Mesenchymal stem cell (in vitro differentiated cells and primary cell): ENCODE results near the gene QSOX2.

ENCODE experiments used
- DNase-seq: peaks from one replicate; pipeline ENCODE4 v3.0.0-alpha.2; 2013
- H2AFZ ChIP-seq: one replicate; pipeline ENCODE4 v1.6.1; 2013; ENCODE audit warnings: low read depth, mild to moderate bottlenecking, control low read depth, inconsistent platforms, low read length, moderate library complexity
- H2AK5ac ChIP-seq: 2 replicates; pipeline ENCODE4 v1.6.1; 2013; ENCODE audit warnings: low read length, moderate library complexity, mild to moderate bottlenecking, inconsistent platforms; ENCODE audit not compliant: severe bottlenecking
- H2BK120ac ChIP-seq: one replicate; pipeline ENCODE4 v1.6.1; 2013; ENCODE audit warnings: low read depth, mild to moderate bottlenecking, inconsistent platforms, low read length, moderate library complexity
- H2BK12ac ChIP-seq, 2 experiments: one replicate each; pipeline ENCODE4 v1.6.1; 2013; ENCODE audit warnings: inconsistent platforms in 2 of 2, low read length in 2 of 2, mild to moderate bottlenecking in 2 of 2, moderate library complexity in 2 of 2, control low read depth in 1 of 2
- H2BK15ac ChIP-seq: one replicate; pipeline ENCODE4 v1.6.1; 2013; ENCODE audit warnings: mild to moderate bottlenecking, low read depth, inconsistent platforms; ENCODE audit not compliant: poor library complexity, severe bottlenecking
- H2BK5ac ChIP-seq: 2 replicates; pipeline ENCODE4 v1.6.1; 2013; ENCODE audit warnings: low read depth, mild to moderate bottlenecking, low read length, control low read depth, inconsistent platforms; ENCODE audit not compliant: poor library complexity, severe bottlenecking
- H3K14ac ChIP-seq, 2 experiments: one replicate each; pipeline ENCODE4 v1.6.1; 2013; ENCODE audit warnings: inconsistent platforms in 2 of 2, low read length in 2 of 2, control low read depth in 1 of 2, mild to moderate bottlenecking in 1 of 2, moderate library complexity in 1 of 2
- H3K18ac ChIP-seq, 2 experiments: one replicate each; pipeline ENCODE4 v1.6.1; 2013; ENCODE audit warnings: inconsistent platforms in 2 of 2, low read length in 2 of 2, control low read depth in 1 of 2, low read depth in 1 of 2, mild to moderate bottlenecking in 1 of 2
- H3K23ac ChIP-seq, 2 experiments: one replicate each; pipeline ENCODE4 v1.6.1; 2013; ENCODE audit warnings: inconsistent platforms in 2 of 2, low read length in 2 of 2, mild to moderate bottlenecking in 2 of 2, moderate library complexity in 2 of 2, control low read depth in 1 of 2
- H3K27ac ChIP-seq: 2 replicates; pipeline ENCODE4 v1.5.1; 2013; ENCODE audit warnings: mild to moderate bottlenecking, moderate library complexity, low read length, control low read depth, inconsistent platforms; ENCODE audit not compliant: poor library complexity, severe bottlenecking
- H3K27me3 ChIP-seq, 2 experiments: 2 replicates each; pipeline versions ENCODE4 v1.6.1 to v1.7.0; 2013; ENCODE audit warnings: low read length in 2 of 2, mild to moderate bottlenecking in 2 of 2, moderate library complexity in 2 of 2, control low read depth in 1 of 2, inconsistent platforms in 1 of 2; ENCODE audit not compliant: control insufficient read depth in 1 of 2, insufficient read depth in 1 of 2
- H3K36me3 ChIP-seq, 2 experiments: 2 replicates each; pipeline versions ENCODE4 v1.6.1 to v1.7.0; 2013; ENCODE audit warnings: low read length in 2 of 2, control low read depth in 1 of 2, inconsistent platforms in 1 of 2, low read depth in 1 of 2, mild to moderate bottlenecking in 1 of 2; ENCODE audit not compliant: insufficient read depth in 2 of 2, control insufficient read depth in 1 of 2
- H3K4ac ChIP-seq, 2 experiments: one replicate each; pipeline ENCODE4 v1.6.1; 2013; ENCODE audit warnings: inconsistent platforms in 2 of 2, low read length in 2 of 2, mild to moderate bottlenecking in 2 of 2, moderate library complexity in 2 of 2, control low read depth in 1 of 2, low read depth in 1 of 2
- H3K4me1 ChIP-seq: 2 replicates; pipeline ENCODE4 v1.6.1; 2013; ENCODE audit warnings: low read depth, low read length, control low read depth; ENCODE audit not compliant: control insufficient read depth, insufficient read depth
- H3K4me2 ChIP-seq: 2 replicates; pipeline ENCODE4 v1.6.1; 2013; ENCODE audit warnings: low read length, mild to moderate bottlenecking, inconsistent platforms; ENCODE audit not compliant: poor library complexity, severe bottlenecking
- H3K4me3 ChIP-seq, 2 experiments: 2 replicates each; pipeline versions ENCODE4 v1.5.1 to v1.7.0; 2013; ENCODE audit warnings: low read length in 2 of 2, mild to moderate bottlenecking in 2 of 2, control low read depth in 1 of 2, low read depth in 1 of 2; ENCODE audit not compliant: insufficient read depth in 1 of 2
- H3K79me1 ChIP-seq: replicated peaks from 2 replicates; pipeline ENCODE4 v1.6.1; 2013; ENCODE audit warnings: mild to moderate bottlenecking, control low read depth, low read length, inconsistent platforms; ENCODE audit not compliant: poor library complexity, severe bottlenecking
- H3K9ac ChIP-seq: 2 replicates; pipeline ENCODE4 v1.7.0; 2013; ENCODE audit warnings: mild to moderate bottlenecking, low read length, moderate library complexity
- H3K9me3 ChIP-seq: 2 replicates; pipeline ENCODE4 v1.7.0; 2013; ENCODE audit warnings: mild to moderate bottlenecking, low read length; ENCODE audit not compliant: control insufficient read depth
- H4K8ac ChIP-seq: one replicate; pipeline ENCODE4 v1.6.1; 2013; ENCODE audit warnings: inconsistent platforms, mild to moderate bottlenecking, low read length, moderate library complexity
- H4K91ac ChIP-seq: one replicate; pipeline ENCODE4 v1.6.1; 2013; ENCODE audit warnings: mild to moderate bottlenecking, low read length, inconsistent platforms
- WGBS: methylation state at CpG from one replicate; pipeline ENCODE4 v1.1.7; 2013; ENCODE audit warnings: mixed read lengths; 5-methylcytosine and 5-hydroxymethylcytosine counted together

The QSOX2 gene

DNA sequence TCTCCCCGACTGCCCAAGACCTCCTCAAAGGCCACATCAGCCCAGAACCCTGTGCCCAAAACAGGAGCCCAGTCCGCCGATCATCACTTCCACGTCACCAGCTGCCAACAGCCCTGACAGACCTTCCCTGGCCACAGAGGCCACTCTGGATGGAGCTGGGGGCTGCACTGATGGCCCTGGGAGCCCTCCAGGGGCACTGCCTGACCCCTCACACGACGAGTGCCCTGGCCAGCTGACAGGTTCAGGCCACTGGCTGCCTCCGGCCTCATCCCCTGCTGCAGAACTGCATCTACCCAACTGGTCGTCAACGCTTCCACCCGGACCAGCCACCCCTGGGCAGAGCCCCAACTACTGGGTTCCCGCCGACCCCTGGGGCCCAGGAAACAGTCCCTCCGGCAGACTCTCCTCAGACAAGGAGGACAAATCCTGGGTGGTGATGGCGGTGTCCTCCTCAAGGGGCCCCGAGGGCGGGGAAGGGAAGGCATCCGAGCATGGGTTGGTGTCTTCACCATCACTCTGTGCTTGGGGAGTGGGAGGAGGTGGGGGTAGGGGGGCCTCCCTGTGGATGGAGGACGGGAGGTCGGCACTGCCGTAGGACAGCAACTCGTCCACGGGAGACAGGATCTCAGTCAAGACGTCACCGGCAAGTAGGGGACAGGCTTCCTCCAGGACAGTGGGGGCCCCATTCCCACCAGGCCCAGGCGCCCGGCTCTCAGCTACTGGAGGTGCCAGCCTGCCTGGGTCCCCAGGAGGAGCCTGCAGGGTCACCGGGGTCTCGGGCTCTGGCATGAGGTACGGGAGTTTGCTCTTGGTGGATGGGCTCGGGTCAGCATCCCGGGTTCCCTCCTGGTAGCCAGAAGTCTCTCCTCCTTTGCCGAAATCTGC, 7.9 kb upstream of the QSOX2 start:
- Histone ChIP-seq H2BK15ac (no peak overlapping the region), H3K23ac (no peak overlapping the region), H2BK12ac (no peak overlapping the region), H2BK120ac (no peak overlapping the region), H3K27me3 (peaks cover 10 to 53% of the 10 kb centered on the region in 2 experiments), H3K4me2 (no peak overlapping the region), H3K9ac (no peak overlapping the region), H3K36me3 (no peaks in the 10 kb centered on the region), H4K91ac (no peak overlapping the region), H2AFZ (no peak overlapping the region), H3K4me1 (peaks cover 13% of the 10 kb centered on the region), H2BK5ac (no peak overlapping the region), H3K18ac (no peak overlapping the region), H2AK5ac (no peak overlapping the region), H3K9me3 (no peaks in the 10 kb centered on the region), H4K8ac (no peak overlapping the region), H3K79me1 (no peaks in the 10 kb centered on the region), H3K14ac (no peak overlapping the region), H3K27ac (no peak overlapping the region), H3K4me3 (no peak overlapping the region), H3K4ac (no peak overlapping the region)
- no peak for DNase-seq
- 91% methylated on average over 32 of the region's 32 CpGs for WGBS

GRCh38 chr9:136252846-136253245, 7.2 kb upstream of the QSOX2 start:
- Histone ChIP-seq H3K18ac (no peak overlapping the region), H2BK120ac (no peak overlapping the region), H4K8ac (no peak overlapping the region), H2BK5ac (no peak overlapping the region), H3K27ac (no peak overlapping the region), H3K27me3 (peaks cover 10 to 54% of the 10 kb centered on the region in 2 experiments), H3K9ac (no peak overlapping the region), H3K4me3 (no peak overlapping the region), H3K4me1 (peaks cover 13% of the 10 kb centered on the region), H4K91ac (no peak overlapping the region), H2BK15ac (no peak overlapping the region), H2AK5ac (no peak overlapping the region), H3K4ac (no peak overlapping the region), H2BK12ac (no peak overlapping the region), H3K4me2 (no peak overlapping the region), H2AFZ (no peak overlapping the region), H3K23ac (no peak overlapping the region), H3K9me3 (no peaks in the 10 kb centered on the region), H3K36me3 (no peaks in the 10 kb centered on the region), H3K79me1 (no peaks in the 10 kb centered on the region), H3K14ac (no peak overlapping the region)
- WGBS = 85% methylated on average over 10 of the region's 10 CpGs
- no peak for DNase-seq

- no peak overlapping the region for H4K8ac ChIP-seq
- 95% methylated on average over 27 of the region's 29 CpGs for WGBS
These were observed 6.7 kb upstream of the QSOX2 start for GRCh38 chr9:136252281-136252680.

DNA sequence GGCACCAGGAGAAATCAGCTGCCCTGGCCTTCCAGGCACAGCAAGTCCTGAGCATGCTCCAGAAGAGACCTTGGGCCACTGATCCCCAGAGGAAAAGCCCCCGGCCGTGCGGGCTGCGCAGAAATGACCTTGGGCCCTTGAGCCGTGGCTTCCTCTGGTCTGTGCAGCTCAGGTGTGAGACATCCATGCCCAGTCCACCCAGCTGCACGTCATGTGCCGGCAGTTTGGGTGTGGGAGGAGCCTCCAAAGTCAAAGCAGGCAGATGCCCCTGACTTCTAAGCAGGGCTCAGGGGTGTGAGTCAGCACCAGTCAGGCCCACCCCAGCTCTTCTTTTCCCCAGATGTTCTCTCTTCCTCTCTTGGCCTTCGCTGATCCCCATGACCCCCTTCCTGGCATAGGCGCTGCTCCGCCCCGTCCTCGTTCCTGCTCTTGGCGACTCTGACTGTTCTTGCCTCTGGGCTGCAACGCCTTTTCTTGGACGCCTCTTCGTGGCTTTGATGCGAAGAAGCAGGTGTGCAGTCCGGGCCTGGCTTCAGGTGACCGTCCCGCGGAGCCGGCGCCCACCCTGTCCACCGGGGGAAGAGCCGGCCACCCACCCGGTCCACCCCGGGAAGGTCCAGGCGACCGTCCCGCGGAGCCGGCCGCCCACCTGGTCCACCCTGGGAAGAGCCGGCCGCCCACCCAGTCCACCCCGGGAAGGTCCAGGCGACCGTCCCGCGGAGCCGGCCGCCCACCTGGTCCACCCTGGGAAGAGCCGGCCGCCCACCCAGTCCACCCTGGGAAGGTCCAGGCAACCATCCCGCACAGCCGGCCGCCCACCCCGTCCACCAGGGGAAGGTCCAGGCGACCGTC, 5.9 kb upstream of the QSOX2 start:
- no peaks in the 10 kb centered on the region for H3K79me1 ChIP-seq
- WGBS = 92% methylated on average over 32 of the region's 50 CpGs

More at GRCh38 chr9:136252281-136252680, 6.7 kb upstream of the QSOX2 start:
- Histone ChIP-seq H3K27me3 (peaks cover 14 to 54% of the 10 kb centered on the region in 2 experiments), H3K9me3 (no peaks in the 10 kb centered on the region), H2BK120ac (no peak overlapping the region), H3K79me1 (no peaks in the 10 kb centered on the region), H3K4me1 (peaks cover 13% of the 10 kb centered on the region), H3K27ac (no peak overlapping the region), H4K91ac (no peak overlapping the region), H2AFZ (no peak overlapping the region), H3K18ac (no peak overlapping the region), H3K4me2 (no peak overlapping the region), H3K4ac (no peak overlapping the region), H3K14ac (no peak overlapping the region), H3K23ac (no peak overlapping the region), H3K36me3 (no peaks in the 10 kb centered on the region), H2BK12ac (no peak overlapping the region), H3K9ac (no peak overlapping the region), H2AK5ac (no peak overlapping the region), H3K4me3 (no peak overlapping the region), H2BK5ac (no peak overlapping the region), H2BK15ac (no peak overlapping the region)
- DNase-seq = no peak

More for the DNA sequence above, 5.9 kb upstream of the QSOX2 start:
- Histone ChIP-seq H2BK5ac (no peak overlapping the region), H2BK12ac (no peak overlapping the region), H3K4ac (no peak overlapping the region), H2AFZ (no peak overlapping the region), H3K23ac (no peak overlapping the region), H3K4me3 (no peak overlapping the region), H3K9ac (no peak overlapping the region), H3K36me3 (no peaks in the 10 kb centered on the region), H3K27me3 (peaks cover 18 to 59% of the 10 kb centered on the region in 2 experiments), H4K8ac (no peak overlapping the region), H3K14ac (no peak overlapping the region), H2AK5ac (no peak overlapping the region), H3K18ac (no peak overlapping the region), H2BK120ac (no peak overlapping the region), H2BK15ac (no peak overlapping the region), H3K27ac (no peak overlapping the region), H3K4me1 (peaks cover 13% of the 10 kb centered on the region), H3K9me3 (no peaks in the 10 kb centered on the region), H4K91ac (no peak overlapping the region), H3K4me2 (no peak overlapping the region)
- no peak for DNase-seq
